ENCODE data around the gene IZUMO4.
"Not testable (repeated sequence)": the region's sequence is repeated elsewhere in the genome, so short reads cannot be mapped to it uniquely, and the experiment has no call there.

DNA sequence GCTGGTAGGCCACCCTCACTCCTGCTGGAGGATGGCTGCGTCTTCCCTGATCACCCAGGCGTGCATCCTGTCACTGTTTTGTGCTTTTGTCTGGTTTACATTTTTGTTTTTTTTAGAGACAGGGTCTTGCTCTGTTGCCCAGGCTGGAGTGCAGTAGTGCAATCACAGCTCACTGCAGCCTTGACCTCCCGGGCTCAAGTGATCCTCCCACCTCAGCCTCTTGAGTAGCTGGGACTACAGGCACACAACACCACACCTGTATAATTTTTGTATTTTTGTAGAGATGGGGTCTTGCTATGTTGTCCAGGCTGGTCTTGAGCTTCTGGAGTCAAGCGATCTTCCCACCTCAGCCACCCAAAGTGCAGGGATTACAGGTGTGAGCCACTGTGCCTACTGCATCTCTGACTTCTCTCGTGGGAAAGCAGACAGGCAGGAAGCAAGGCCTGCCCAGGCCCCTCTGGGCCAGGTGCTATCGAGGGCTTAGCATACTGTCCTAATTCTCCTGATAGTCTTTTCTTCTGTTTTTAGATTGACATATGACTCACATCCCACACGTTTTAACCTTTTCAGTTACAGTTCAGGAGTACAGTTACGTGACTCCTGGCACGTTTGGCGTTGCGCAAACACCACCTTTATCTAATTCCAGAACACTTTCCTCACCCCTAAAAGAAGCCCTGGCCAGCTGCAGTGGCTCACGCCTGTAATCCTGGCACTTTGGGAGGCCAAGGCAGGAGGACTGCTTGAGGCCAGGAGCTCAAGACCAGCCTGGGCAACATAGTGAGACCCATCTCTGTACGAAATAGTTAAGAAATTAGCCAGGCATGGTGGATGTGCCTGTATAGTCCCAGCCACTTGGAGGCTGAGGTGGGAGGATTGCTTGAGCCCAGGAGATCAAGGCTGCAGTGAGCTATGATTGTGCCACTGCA lies 9.8 kb upstream of the IZUMO4 start:
- TF ChIP-seq POLR2AphosphoS5, POLR2A (IDR thresholded peaks at IDR 0.05): not testable (repeated sequence)
- TF ChIP-seq, protein P1, sequence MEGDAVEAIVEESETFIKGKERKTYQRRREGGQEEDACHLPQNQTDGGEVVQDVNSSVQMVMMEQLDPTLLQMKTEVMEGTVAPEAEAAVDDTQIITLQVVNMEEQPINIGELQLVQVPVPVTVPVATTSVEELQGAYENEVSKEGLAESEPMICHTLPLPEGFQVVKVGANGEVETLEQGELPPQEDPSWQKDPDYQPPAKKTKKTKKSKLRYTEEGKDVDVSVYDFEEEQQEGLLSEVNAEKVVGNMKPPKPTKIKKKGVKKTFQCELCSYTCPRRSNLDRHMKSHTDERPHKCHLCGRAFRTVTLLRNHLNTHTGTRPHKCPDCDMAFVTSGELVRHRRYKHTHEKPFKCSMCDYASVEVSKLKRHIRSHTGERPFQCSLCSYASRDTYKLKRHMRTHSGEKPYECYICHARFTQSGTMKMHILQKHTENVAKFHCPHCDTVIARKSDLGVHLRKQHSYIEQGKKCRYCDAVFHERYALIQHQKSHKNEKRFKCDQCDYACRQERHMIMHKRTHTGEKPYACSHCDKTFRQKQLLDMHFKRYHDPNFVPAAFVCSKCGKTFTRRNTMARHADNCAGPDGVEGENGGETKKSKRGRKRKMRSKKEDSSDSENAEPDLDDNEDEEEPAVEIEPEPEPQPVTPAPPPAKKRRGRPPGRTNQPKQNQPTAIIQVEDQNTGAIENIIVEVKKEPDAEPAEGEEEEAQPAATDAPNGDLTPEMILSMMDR (IDR thresholded peaks at IDR 0.05): not testable (repeated sequence)
